IMR-90 (cell line): ENCODE data around the gene DUSP9. TPM values are rescaled to one million over a fixed set of nuclear protein-coding genes. Genes with fewer than 3 reads are reported as not detected.

ENCODE experiments used
- ATAC-seq: fragments of 200-7000 bp; cut with Tn5 transposase; 2 replicates; pipeline ENCODE4 v1.9.1; 2020; ENCODE audit warnings: low read depth, mild to moderate bottlenecking, moderate library complexity
- BruUV-seq: library from RNA; stranded (reverse); fragments of 400-500 nt; replicated peaks from 2 replicates; lab custom pipeline; 2021; lab: Mats Ljungman, UMichigan
- CTCF ChIA-PET: fragments of 300-600 bp; formaldehyde crosslinking; extraction: SDS; loops from one replicate; lab custom pipeline; 2021; ENCODE audit warnings: antibody characterized with exemption; lab: Yijun Ruan, JAX
- POLR2A ChIA-PET: fragments of 300-600 bp; sonication (Branson Sonifier 250); formaldehyde crosslinking; loops from one replicate; lab custom pipeline; 2022; ENCODE audit warnings: antibody characterized with exemption; ENCODE audit not compliant: unreplicated experiment; lab: Charles Lee
- DNase-seq: peaks from one replicate; pipeline ENCODE4 v3.0.0; 2013
- H2AFZ ChIP-seq: replicated peaks from 2 replicates; pipeline ENCODE3; 2013; ENCODE audit warnings: low read length, mild to moderate bottlenecking; ENCODE audit not compliant: poor library complexity
- H2AK5ac ChIP-seq: 2 replicates; pipeline ENCODE4 v1.6.1; 2013; ENCODE audit warnings: low read depth, low read length, inconsistent platforms
- H2AK9ac ChIP-seq: replicated peaks from 2 replicates; pipeline ENCODE3; 2013; ENCODE audit warnings: mild to moderate bottlenecking, low read depth, low read length, moderate library complexity; ENCODE audit not compliant: poor library complexity
- H2BK120ac ChIP-seq: 2 replicates; pipeline ENCODE4 v1.6.1; 2013; ENCODE audit warnings: low read depth, low read length, inconsistent platforms
- H2BK15ac ChIP-seq: 3 replicates; pipeline ENCODE4 v1.6.1; 2013; ENCODE audit warnings: low read depth, low read length, inconsistent platforms
- H2BK20ac ChIP-seq: 2 replicates; pipeline ENCODE4 v1.6.1; 2013; ENCODE audit warnings: low read depth, mild to moderate bottlenecking, inconsistent platforms, low read length, moderate library complexity
- H2BK5ac ChIP-seq: 2 replicates; pipeline ENCODE4 v1.6.1; 2013; ENCODE audit warnings: mild to moderate bottlenecking, low read depth, low read length, inconsistent platforms; ENCODE audit not compliant: poor library complexity, severe bottlenecking
- H3K14ac ChIP-seq: replicated peaks from 2 replicates; pipeline ENCODE4 v1.6.1; 2013; ENCODE audit warnings: low read depth, low read length, inconsistent platforms
- H3K18ac ChIP-seq: 2 replicates; pipeline ENCODE4 v1.6.1; 2013; ENCODE audit warnings: low read depth, low read length, control low read depth
- H3K23ac ChIP-seq: 2 replicates; pipeline ENCODE4 v1.6.1; 2013; ENCODE audit warnings: low read depth, low read length, inconsistent platforms
- H3K27ac ChIP-seq: 2 replicates; pipeline ENCODE4 v1.5.1; 2013; ENCODE audit warnings: mild to moderate bottlenecking, control low read depth, low read length; ENCODE audit not compliant: insufficient read depth
- H3K27me3 ChIP-seq: 2 replicates; pipeline ENCODE4 v1.6.1; 2013; ENCODE audit warnings: low read length; ENCODE audit not compliant: control insufficient read depth, insufficient read depth
- H3K36me3 ChIP-seq: 2 replicates; pipeline ENCODE4 v1.6.1; 2013; ENCODE audit warnings: low read length, mixed read lengths; ENCODE audit not compliant: control insufficient read depth, insufficient read depth
- H3K4ac ChIP-seq: 2 replicates; pipeline ENCODE4 v1.6.1; 2013; ENCODE audit warnings: low read depth, low read length, inconsistent platforms
- H3K4me1 ChIP-seq: 2 replicates; pipeline ENCODE4 v1.6.1; 2013; ENCODE audit warnings: low read length, mixed read lengths; ENCODE audit not compliant: control insufficient read depth, insufficient read depth
- H3K4me2 ChIP-seq: 2 replicates; pipeline ENCODE4 v1.6.1; 2013; ENCODE audit warnings: low read depth, mild to moderate bottlenecking, control low read depth, low read length, moderate library complexity
- H3K4me3 ChIP-seq: 2 replicates; pipeline ENCODE4 v1.5.1; 2013; ENCODE audit warnings: low read depth, mild to moderate bottlenecking, control low read depth, low read length, moderate library complexity; ENCODE audit not compliant: insufficient read depth
- H3K56ac ChIP-seq: 2 replicates; pipeline ENCODE4 v1.6.1; 2013; ENCODE audit warnings: low read length, inconsistent platforms; ENCODE audit not compliant: insufficient read depth; ENCODE audit errors: extremely low read depth
- H3K79me1 ChIP-seq, 2 experiments: 2 replicates each; pipeline ENCODE4 v1.6.1; 2013; ENCODE audit warnings: low read length in 2 of 2, inconsistent platforms in 1 of 2, low read depth in 1 of 2
- H3K9ac ChIP-seq: 2 replicates; pipeline ENCODE4 v1.6.1; 2013; ENCODE audit warnings: low read depth, low read length, control low read depth
- H3K9me1 ChIP-seq: 2 replicates; pipeline ENCODE4 v1.6.1; 2013; ENCODE audit warnings: low read length, inconsistent platforms; ENCODE audit not compliant: insufficient read depth
- H3K9me3 ChIP-seq: 2 replicates; pipeline ENCODE4 v1.6.1; 2013; ENCODE audit warnings: low read length; ENCODE audit not compliant: control insufficient read depth, insufficient read depth
- H4K20me1 ChIP-seq: 2 replicates; pipeline ENCODE4 v1.6.1; 2013; ENCODE audit warnings: low read length, inconsistent platforms; ENCODE audit not compliant: insufficient read depth
- H4K5ac ChIP-seq: 2 replicates; pipeline ENCODE4 v1.6.1; 2013; ENCODE audit warnings: mild to moderate bottlenecking, low read depth, low read length, control low read depth
- H4K8ac ChIP-seq, 2 experiments: 2 replicates each; pipeline ENCODE4 v1.6.1; 2013; ENCODE audit warnings: low read depth in 2 of 2, low read length in 2 of 2, control low read depth in 1 of 2, inconsistent platforms in 1 of 2
- H4K91ac ChIP-seq: 2 replicates; pipeline ENCODE4 v1.6.1; 2013; ENCODE audit warnings: low read depth, low read length, inconsistent platforms; ENCODE audit not compliant: insufficient read depth
- CHD1 ChIP-seq: IDR thresholded peaks from 2 replicates; pipeline ENCODE4 v1.6.1; 2012; ENCODE audit warnings: low read depth, low read length, improper control_type of control experiment
- RAD21 ChIP-seq: IDR thresholded peaks from 2 replicates; pipeline ENCODE4 v1.6.1; 2012; ENCODE audit warnings: low read length, improper control_type of control experiment
- WGBS, 2 experiments: methylation state at CpG; one replicate each; pipeline versions ENCODE4 v1.1.5 to v1.1.7; 2013; ENCODE audit warnings: missing lambda C conversion rate in 2 of 2; ENCODE audit not compliant: insufficient read length in 1 of 2; ENCODE audit errors: extremely low coverage in 2 of 2; 5-methylcytosine and 5-hydroxymethylcytosine counted together
- dilution Hi-C: fragments of 300-500 bp; cut with HindIII; formaldehyde crosslinking; loops from one replicate; pipeline ENCODE4 v1.14.3; 2018; ENCODE audit warnings: low sequenced_read_pairs; ENCODE audit not compliant: unreplicated experiment
- in situ Hi-C: fragments of 300-500 bp; cut with MboI; formaldehyde crosslinking; loops from 3 replicates; pipeline ENCODE4 v1.14.3; 2019; ENCODE audit warnings: low sequenced_read_pairs, inconsistent platforms, mixed read lengths
- intact Hi-C: fragments of 100-400 bp; cut with micrococcal nuclease; formaldehyde crosslinking; loops from 2 replicates; pipeline ENCODE4 v1.10.0; 2022
- polyA plus RNA-seq, 3 experiments: library from polyadenylated mRNA; depleted of rRNA; stranded (reverse); fragments of >200 nt; gene quantifications; 2 replicates each; pipeline ENCODE4 v1.2.3, GENCODE V29; 2012; ENCODE audit warnings: low replicate concordance in 1 of 3
- total RNA-seq: library from RNA; depleted of rRNA; stranded (reverse); fragments of >200 nt; gene quantifications from 2 replicates; pipeline ENCODE4 v1.2.3, GENCODE V29; 2012

DUSP9 gene
- total and polyA plus RNA-seq, 2 of the 4 experiments (the other 2 are of a cell fraction) = under 0.01 to 0.09 TPM

GRCh38 chrX:153608806-153609205 lies 38.2 kb upstream of the DUSP9 start:
- ATAC-seq = no peak
- Histone ChIP-seq H4K5ac (no peak overlapping the region), H3K79me1 (no peaks in the 10 kb centered on the region), H3K56ac (no peak overlapping the region), H3K9me3 (peaks cover 2% of the 10 kb centered on the region), H4K20me1 (no peaks in the 10 kb centered on the region), H2BK20ac (no peak overlapping the region), H3K4ac (no peak overlapping the region), H3K27ac (no peak overlapping the region), H2BK15ac (no peak overlapping the region), H3K4me2 (no peak overlapping the region), H3K4me3 (no peak overlapping the region), H3K23ac (no peak overlapping the region), H4K91ac (no peak overlapping the region), H3K4me1 (no peaks in the 10 kb centered on the region), H3K14ac (no peak overlapping the region), H3K36me3 (no peaks in the 10 kb centered on the region), H2BK120ac (no peak overlapping the region), H4K8ac (no peak overlapping the region), H3K18ac (no peak overlapping the region), H2AK9ac (no peak overlapping the region), H2AK5ac (no peak overlapping the region), H3K9me1 (no peaks in the 10 kb centered on the region), H3K27me3 (peaks cover 10% of the 10 kb centered on the region), H2BK5ac (no peak overlapping the region), H2AFZ (no peak overlapping the region), H3K9ac (no peak overlapping the region)
- ChIA-PET CTCF (interaction anchor here (0.6 to 2.4 kb wide), 3 partner anchors 10 to 58 kb away, joined by 4 to 16 read pairs (median 4); no protein-coding TSS in a partner anchor), POLR2A (no interaction called here)
- intact Hi-C loops (loop anchor here (1.0 kb wide), 1 partner anchor 59 kb away; no protein-coding TSS in a partner anchor), in situ Hi-C loops (no loop called here), dilution Hi-C loops (no loop called here)
- no CpG with 5 or more reads among the region's 4 CpGs for WGBS, 2 experiments
- BruUV-seq = no TSS peak
- TF ChIP-seq RAD21 = no peak
- TF ChIP-seq CHD1 = no peak
- peak; percentile 28 for DNase-seq
